PC-9 (cell line): Measurements from ENCODE around the gene AOPEP. TPM values are rescaled to one million over a fixed set of nuclear protein-coding genes. Genes with fewer than 3 reads are reported as not detected.

Experiments used
- BruUV-seq: library from RNA; stranded (reverse); fragments of 400-500 nt; replicated peaks from 2 replicates; lab custom pipeline; 2021; lab: Mats Ljungman, UMichigan
- CTCF ChIA-PET: fragments of 300-600 bp; sonication (Branson Sonifier 250); formaldehyde crosslinking; loops from one replicate; lab custom pipeline; 2022; ENCODE audit warnings: antibody characterized with exemption; lab: Charles Lee
- POLR2A ChIA-PET: fragments of 300-600 bp; sonication (Branson Sonifier 250); formaldehyde crosslinking; loops from one replicate; lab custom pipeline; 2022; ENCODE audit warnings: antibody characterized with exemption; ENCODE audit not compliant: unreplicated experiment; lab: Charles Lee
- DNase-seq, 2 experiments: peaks; one replicate each; pipeline versions ENCODE4 v3.0.0 to v3.0.0-alpha.2; 2015 to 2022; ENCODE audit warnings: mixed read lengths in 1 of 2
- H2AFZ ChIP-seq: fragments of 200-600 bp; sonication (generic); 2 replicates; pipeline ENCODE4 v1.8.1; 2017; ENCODE audit warnings: antibody characterized with exemption
- H3F3A ChIP-seq: fragments of 200-600 bp; sonication (generic); 2 replicates; pipeline ENCODE4 v1.8.1; 2017; ENCODE audit warnings: antibody characterized with exemption, mild to moderate bottlenecking, low read depth; ENCODE audit not compliant: insufficient read depth
- H3K27ac ChIP-seq: fragments of 200-600 bp; sonication (generic); 2 replicates; pipeline ENCODE4 v1.6.1; 2016; ENCODE audit warnings: mixed run types
- H3K27me3 ChIP-seq: fragments of 200-600 bp; sonication (generic); 2 replicates; pipeline ENCODE4 v1.6.1; 2016; ENCODE audit warnings: low read depth, mixed run types; ENCODE audit not compliant: insufficient read depth
- H3K36me3 ChIP-seq: fragments of 200-600 bp; sonication (generic); 2 replicates; pipeline ENCODE4 v1.6.1; 2016; ENCODE audit warnings: low read depth, mixed run types
- H3K4me1 ChIP-seq: fragments of 200-600 bp; sonication (generic); replicated peaks from 2 replicates; pipeline ENCODE4 v1.6.1; 2016; ENCODE audit warnings: mixed run types; ENCODE audit not compliant: insufficient read depth
- H3K4me2 ChIP-seq: fragments of 200-600 bp; sonication (generic); 2 replicates; pipeline ENCODE4 v1.6.1; 2017; ENCODE audit warnings: mixed run types
- H3K4me3 ChIP-seq: fragments of 200-600 bp; sonication (generic); 2 replicates; pipeline ENCODE4 v1.6.1; 2016; ENCODE audit warnings: mixed run types
- H3K79me2 ChIP-seq: fragments of 200-600 bp; sonication (generic); 2 replicates; pipeline ENCODE4 v1.6.1; 2017; ENCODE audit warnings: low read depth, mixed run types
- H3K9me2 ChIP-seq: fragments of 200-600 bp; sonication (generic); 2 replicates; pipeline ENCODE4 v1.8.1; 2017; ENCODE audit warnings: mild to moderate bottlenecking; ENCODE audit not compliant: insufficient read depth
- H3K9me3 ChIP-seq: fragments of 200-600 bp; sonication (generic); 2 replicates; pipeline ENCODE4 v1.8.1; 2016; ENCODE audit warnings: low read depth; ENCODE audit not compliant: insufficient read depth
- H4K20me1 ChIP-seq: fragments of 200-600 bp; sonication (generic); 2 replicates; pipeline ENCODE4 v1.8.1; 2017; ENCODE audit not compliant: insufficient read depth
- EZH2 ChIP-seq: fragments of 200-600 bp; sonication (generic); IDR thresholded peaks from 2 replicates; pipeline ENCODE4 v1.8.0; 2017; ENCODE audit warnings: antibody characterized with exemption, low read depth
- intact Hi-C: fragments of 100-400 bp; cut with micrococcal nuclease; formaldehyde crosslinking; loops from one replicate; pipeline ENCODE4 v1.10.0; 2022; ENCODE audit not compliant: unreplicated experiment
- microRNA-seq: library from miRNA; unstranded; fragments of <30 nt; microRNA quantifications from one replicate; pipeline ENCODE4 v1.2.0, GENCODE V29; 2021; ENCODE audit warnings: borderline number of aligned reads, borderline replicate concordance
- total RNA-seq: library from RNA; stranded (reverse); gene quantifications from 2 replicates; pipeline ENCODE4 v1.2.3, GENCODE V29; 2021
- TF ChIP-seq, protein P1 (sequence below): fragments of 200-600 bp; sonication (generic); conservative IDR thresholded peaks from 2 replicates; pipeline ENCODE4 v1.6.1; 2017; ENCODE audit warnings: mixed run types, antibody characterized with exemption, mild to moderate bottlenecking, moderate library complexity

The AOPEP gene
- total RNA-seq, 1 experiment from 2014 or later, result 90.0 TPM

- TF ChIP-seq EZH2, result no peak
- TF ChIP-seq, protein P1, sequence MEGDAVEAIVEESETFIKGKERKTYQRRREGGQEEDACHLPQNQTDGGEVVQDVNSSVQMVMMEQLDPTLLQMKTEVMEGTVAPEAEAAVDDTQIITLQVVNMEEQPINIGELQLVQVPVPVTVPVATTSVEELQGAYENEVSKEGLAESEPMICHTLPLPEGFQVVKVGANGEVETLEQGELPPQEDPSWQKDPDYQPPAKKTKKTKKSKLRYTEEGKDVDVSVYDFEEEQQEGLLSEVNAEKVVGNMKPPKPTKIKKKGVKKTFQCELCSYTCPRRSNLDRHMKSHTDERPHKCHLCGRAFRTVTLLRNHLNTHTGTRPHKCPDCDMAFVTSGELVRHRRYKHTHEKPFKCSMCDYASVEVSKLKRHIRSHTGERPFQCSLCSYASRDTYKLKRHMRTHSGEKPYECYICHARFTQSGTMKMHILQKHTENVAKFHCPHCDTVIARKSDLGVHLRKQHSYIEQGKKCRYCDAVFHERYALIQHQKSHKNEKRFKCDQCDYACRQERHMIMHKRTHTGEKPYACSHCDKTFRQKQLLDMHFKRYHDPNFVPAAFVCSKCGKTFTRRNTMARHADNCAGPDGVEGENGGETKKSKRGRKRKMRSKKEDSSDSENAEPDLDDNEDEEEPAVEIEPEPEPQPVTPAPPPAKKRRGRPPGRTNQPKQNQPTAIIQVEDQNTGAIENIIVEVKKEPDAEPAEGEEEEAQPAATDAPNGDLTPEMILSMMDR, result no peak
- H3K27ac ChIP-seq, result no peak overlapping the region
- H2AFZ ChIP-seq, result no peak overlapping the region
- H3K4me1 ChIP-seq, result no peaks in the 10 kb centered on the region
- ChIA-PET POLR2A (no interaction called here), CTCF (interaction anchor here (1.5 kb wide), 1 partner anchor 465 kb away, joined by 14 read pairs; no protein-coding TSS in a partner anchor)
- no peaks in the 10 kb centered on the region for H3K27me3 ChIP-seq
- no peaks in the 10 kb centered on the region for H3K9me2 ChIP-seq
- DNase-seq, result no peak
- H3F3A ChIP-seq, result no peaks in the 10 kb centered on the region
- BruUV-seq, result no TSS peak
- H3K4me3 ChIP-seq, result no peak overlapping the region
- no peaks in the 10 kb centered on the region for H3K9me3 ChIP-seq
- no peaks in the 10 kb centered on the region for H4K20me1 ChIP-seq
- no peaks in the 10 kb centered on the region for H3K79me2 ChIP-seq
- H3K4me2 ChIP-seq, result no peak overlapping the region
- no peaks in the 10 kb centered on the region for H3K36me3 ChIP-seq
- intact Hi-C loops, result no loop called here
These were observed 408.0 kb downstream of the AOPEP start for GRCh38 chr9:95134457-95134881.

DNA sequence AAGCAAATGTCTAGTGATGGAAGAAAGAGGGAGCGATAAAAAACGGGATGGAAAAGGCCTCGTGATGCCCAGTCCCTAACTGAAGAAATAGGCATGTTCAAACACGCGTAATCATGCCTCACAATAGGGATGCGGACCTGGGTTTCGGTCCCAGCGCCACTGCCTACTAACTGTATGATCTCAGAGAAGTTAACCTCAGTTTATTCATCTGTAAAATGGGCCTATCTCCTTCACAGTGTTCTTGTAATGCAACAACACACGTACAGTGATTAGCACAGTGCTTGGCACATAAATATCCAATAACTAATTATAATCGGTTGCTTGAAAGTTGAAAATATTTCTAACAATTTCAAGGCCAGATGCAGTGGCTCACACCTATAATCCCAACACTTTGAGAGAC, 409.3 kb downstream of the AOPEP start:
- ChIA-PET CTCF (interaction anchor here (1.5 kb wide), 1 partner anchor 466 kb away, joined by 14 read pairs; no protein-coding TSS in a partner anchor), POLR2A (no interaction called here)
- Histone ChIP-seq H3K79me2 (no peaks in the 10 kb centered on the region), H2AFZ (no peak overlapping the region), H3K4me2 (no peak overlapping the region), H3K9me2 (no peaks in the 10 kb centered on the region), H3K4me3 (no peak overlapping the region), H3K27me3 (no peaks in the 10 kb centered on the region), H3F3A (no peaks in the 10 kb centered on the region), H4K20me1 (no peaks in the 10 kb centered on the region), H3K36me3 (no peaks in the 10 kb centered on the region), H3K4me1 (no peaks in the 10 kb centered on the region), H3K9me3 (no peaks in the 10 kb centered on the region), H3K27ac (no peak overlapping the region)
- TF ChIP-seq EZH2, result no peak
- TF ChIP-seq, protein P1, result no peak
- intact Hi-C loops, result no loop called here
- no peak for DNase-seq
- no TSS peak for BruUV-seq

Small RNA genes within 50 kb of the gene (microRNA-seq; reads per million reads assigned to microRNA genes)
- gene MIR2278 (11.4 reads per million, percentile 20 among the genes with 10 or more reads in this experiment), gene MIR23B (38,838 reads per million, percentile 97 among the genes with 10 or more reads in this experiment), gene MIR24-1 (not detected), gene MIR27B (4,373 reads per million, percentile 87 among the genes with 10 or more reads in this experiment), gene MIR3074 (not detected), gene MIR6081 (not detected)

Other genes with a start within 250 kb of the AOPEP start
- gene PCAT7, start 171.6 kb upstream of the AOPEP start, total RNA-seq, result 3.8 and 3.9 TPM in 2 replicates
- gene FBP2, start 132.9 kb upstream of the AOPEP start, total RNA-seq, result not detected in 2 replicates
- gene FBP1, start 87.2 kb upstream of the AOPEP start, total RNA-seq, result 34.9 and 35.0 TPM in 2 replicates